ENCODE data around the gene DHPS. TPM values are rescaled to one million over a fixed set of nuclear protein-coding genes. Genes with fewer than 3 reads are reported as not detected.

Gene DHPS
- total and polyA plus RNA-seq, 2 of the 13 experiments (the other 11 are each of a cell fraction or from before 2014, with no cell fraction given), result 43.3 to 84.3 TPM

DNA sequence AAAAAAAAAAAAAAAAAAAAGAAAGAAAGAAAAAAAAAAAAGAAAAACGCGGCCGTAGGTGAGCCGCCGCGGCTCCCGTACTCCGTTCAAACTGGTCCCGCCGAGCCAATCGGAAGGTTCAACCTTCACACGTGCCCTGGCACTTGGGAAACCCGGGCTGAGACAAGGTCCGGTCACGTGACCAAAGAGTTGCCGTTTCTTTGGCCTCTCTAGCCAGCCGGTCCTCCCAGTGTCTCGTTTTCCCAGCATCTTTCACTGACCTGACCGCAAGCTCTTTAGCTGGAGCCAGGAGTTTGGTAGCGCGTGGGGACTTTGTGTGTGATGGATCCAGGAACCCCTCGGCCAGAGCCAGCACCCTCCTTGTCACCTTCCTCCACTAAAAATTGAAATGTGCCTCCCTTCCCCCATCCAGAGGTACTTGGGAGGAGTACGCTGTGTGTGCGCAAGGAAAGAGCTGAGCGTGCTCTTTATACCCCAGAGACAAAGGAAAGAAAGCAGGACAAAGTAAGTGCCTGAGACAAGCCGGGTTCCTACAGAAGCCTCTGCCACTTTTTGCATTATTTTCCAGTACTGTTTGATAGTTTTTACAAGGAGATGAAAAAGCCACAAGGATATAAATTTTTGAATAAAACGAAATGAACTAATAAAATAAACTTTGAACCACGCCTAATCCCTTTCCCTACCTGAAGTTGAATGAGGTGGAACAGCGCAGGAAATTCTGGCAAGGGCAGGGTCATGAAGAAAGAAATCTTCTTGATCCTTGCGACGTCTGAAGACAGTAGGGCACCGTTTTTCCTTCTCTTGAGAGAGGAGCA is 41.1 kb upstream of the DHPS start (continued):
- TF ChIP-seq, protein P1, sequence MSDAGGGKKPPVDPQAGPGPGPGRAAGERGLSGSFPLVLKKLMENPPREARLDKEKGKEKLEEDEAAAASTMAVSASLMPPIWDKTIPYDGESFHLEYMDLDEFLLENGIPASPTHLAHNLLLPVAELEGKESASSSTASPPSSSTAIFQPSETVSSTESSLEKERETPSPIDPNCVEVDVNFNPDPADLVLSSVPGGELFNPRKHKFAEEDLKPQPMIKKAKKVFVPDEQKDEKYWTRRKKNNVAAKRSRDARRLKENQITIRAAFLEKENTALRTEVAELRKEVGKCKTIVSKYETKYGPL (CRISPR knock-in tag; IDR thresholded peaks at IDR 0.05), result no peak
- TF ChIP-seq KLF15 (CRISPR knock-in tag; IDR thresholded peaks at IDR 0.05; ENCODE audit: borderline replicate concordance) (no peak), ZNF552 (CRISPR knock-in tag; IDR thresholded peaks at IDR 0.05; ENCODE audit: borderline replicate concordance) (0 out of 2 replicates have a peak, but pooled peaks have one; percentile 34), ZNF484 (CRISPR knock-in tag; IDR thresholded peaks at IDR 0.05; ENCODE audit: borderline replicate concordance, low read depth) (no peak), MED1 (CRISPR knock-in tag; IDR thresholded peaks at IDR 0.05) (peak; percentile 42), PAX8 (CRISPR knock-in tag; IDR thresholded peaks at IDR 0.05; ENCODE audit: borderline replicate concordance) (0 out of 2 replicates have a peak, but pooled peaks have one; percentile 61), NR2F1 (CRISPR knock-in tag; IDR thresholded peaks at IDR 0.05) (peak in 1 of 2 experiments; percentile 15; a peak in 1 of 4 replicates), ZNF256 (CRISPR knock-in tag; conservative IDR thresholded peaks at IDR 0.05) (peak; percentile 51; the same call in 1 of the 2 replicates), ZBTB42 (CRISPR knock-in tag; IDR thresholded peaks at IDR 0.05) (no peak), TCF7L2 (IDR thresholded peaks at IDR 0.05; ENCODE audit: low read depth, low read length) (no peak), ZNF343 (CRISPR knock-in tag; IDR thresholded peaks at IDR 0.05) (0 out of 2 replicates have a peak, but pooled peaks have one; percentile 18)
- TF ChIP-seq, protein P2, sequence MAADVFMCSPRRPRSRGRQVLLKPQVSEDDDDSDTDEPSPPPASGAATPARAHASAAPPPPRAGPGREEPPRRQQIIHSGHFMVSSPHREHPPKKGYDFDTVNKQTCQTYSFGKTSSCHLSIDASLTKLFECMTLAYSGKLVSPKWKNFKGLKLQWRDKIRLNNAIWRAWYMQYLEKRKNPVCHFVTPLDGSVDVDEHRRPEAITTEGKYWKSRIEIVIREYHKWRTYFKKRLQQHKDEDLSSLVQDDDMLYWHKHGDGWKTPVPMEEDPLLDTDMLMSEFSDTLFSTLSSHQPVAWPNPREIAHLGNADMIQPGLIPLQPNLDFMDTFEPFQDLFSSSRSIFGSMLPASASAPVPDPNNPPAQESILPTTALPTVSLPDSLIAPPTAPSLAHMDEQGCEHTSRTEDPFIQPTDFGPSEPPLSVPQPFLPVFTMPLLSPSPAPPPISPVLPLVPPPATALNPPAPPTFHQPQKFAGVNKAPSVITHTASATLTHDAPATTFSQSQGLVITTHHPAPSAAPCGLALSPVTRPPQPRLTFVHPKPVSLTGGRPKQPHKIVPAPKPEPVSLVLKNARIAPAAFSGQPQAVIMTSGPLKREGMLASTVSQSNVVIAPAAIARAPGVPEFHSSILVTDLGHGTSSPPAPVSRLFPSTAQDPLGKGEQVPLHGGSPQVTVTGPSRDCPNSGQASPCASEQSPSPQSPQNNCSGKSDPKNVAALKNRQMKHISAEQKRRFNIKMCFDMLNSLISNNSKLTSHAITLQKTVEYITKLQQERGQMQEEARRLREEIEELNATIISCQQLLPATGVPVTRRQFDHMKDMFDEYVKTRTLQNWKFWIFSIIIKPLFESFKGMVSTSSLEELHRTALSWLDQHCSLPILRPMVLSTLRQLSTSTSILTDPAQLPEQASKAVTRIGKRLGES (CRISPR knock-in tag; IDR thresholded peaks at IDR 0.05; ENCODE audit: borderline replicate concordance), result no peak
- TF ChIP-seq, protein P3, sequence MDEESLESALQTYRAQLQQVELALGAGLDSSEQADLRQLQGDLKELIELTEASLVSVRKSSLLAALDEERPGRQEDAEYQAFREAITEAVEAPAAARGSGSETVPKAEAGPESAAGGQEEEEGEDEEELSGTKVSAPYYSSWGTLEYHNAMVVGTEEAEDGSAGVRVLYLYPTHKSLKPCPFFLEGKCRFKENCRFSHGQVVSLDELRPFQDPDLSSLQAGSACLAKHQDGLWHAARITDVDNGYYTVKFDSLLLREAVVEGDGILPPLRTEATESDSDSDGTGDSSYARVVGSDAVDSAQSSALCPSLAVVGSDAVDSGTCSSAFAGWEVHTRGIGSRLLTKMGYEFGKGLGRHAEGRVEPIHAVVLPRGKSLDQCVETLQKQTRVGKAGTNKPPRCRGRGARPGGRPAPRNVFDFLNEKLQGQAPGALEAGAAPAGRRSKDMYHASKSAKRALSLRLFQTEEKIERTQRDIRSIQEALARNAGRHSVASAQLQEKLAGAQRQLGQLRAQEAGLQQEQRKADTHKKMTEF (CRISPR knock-in tag; IDR thresholded peaks at IDR 0.05), result peak; percentile 57; the same call in 1 of the 2 replicates
- TF ChIP-seq, protein P4, sequence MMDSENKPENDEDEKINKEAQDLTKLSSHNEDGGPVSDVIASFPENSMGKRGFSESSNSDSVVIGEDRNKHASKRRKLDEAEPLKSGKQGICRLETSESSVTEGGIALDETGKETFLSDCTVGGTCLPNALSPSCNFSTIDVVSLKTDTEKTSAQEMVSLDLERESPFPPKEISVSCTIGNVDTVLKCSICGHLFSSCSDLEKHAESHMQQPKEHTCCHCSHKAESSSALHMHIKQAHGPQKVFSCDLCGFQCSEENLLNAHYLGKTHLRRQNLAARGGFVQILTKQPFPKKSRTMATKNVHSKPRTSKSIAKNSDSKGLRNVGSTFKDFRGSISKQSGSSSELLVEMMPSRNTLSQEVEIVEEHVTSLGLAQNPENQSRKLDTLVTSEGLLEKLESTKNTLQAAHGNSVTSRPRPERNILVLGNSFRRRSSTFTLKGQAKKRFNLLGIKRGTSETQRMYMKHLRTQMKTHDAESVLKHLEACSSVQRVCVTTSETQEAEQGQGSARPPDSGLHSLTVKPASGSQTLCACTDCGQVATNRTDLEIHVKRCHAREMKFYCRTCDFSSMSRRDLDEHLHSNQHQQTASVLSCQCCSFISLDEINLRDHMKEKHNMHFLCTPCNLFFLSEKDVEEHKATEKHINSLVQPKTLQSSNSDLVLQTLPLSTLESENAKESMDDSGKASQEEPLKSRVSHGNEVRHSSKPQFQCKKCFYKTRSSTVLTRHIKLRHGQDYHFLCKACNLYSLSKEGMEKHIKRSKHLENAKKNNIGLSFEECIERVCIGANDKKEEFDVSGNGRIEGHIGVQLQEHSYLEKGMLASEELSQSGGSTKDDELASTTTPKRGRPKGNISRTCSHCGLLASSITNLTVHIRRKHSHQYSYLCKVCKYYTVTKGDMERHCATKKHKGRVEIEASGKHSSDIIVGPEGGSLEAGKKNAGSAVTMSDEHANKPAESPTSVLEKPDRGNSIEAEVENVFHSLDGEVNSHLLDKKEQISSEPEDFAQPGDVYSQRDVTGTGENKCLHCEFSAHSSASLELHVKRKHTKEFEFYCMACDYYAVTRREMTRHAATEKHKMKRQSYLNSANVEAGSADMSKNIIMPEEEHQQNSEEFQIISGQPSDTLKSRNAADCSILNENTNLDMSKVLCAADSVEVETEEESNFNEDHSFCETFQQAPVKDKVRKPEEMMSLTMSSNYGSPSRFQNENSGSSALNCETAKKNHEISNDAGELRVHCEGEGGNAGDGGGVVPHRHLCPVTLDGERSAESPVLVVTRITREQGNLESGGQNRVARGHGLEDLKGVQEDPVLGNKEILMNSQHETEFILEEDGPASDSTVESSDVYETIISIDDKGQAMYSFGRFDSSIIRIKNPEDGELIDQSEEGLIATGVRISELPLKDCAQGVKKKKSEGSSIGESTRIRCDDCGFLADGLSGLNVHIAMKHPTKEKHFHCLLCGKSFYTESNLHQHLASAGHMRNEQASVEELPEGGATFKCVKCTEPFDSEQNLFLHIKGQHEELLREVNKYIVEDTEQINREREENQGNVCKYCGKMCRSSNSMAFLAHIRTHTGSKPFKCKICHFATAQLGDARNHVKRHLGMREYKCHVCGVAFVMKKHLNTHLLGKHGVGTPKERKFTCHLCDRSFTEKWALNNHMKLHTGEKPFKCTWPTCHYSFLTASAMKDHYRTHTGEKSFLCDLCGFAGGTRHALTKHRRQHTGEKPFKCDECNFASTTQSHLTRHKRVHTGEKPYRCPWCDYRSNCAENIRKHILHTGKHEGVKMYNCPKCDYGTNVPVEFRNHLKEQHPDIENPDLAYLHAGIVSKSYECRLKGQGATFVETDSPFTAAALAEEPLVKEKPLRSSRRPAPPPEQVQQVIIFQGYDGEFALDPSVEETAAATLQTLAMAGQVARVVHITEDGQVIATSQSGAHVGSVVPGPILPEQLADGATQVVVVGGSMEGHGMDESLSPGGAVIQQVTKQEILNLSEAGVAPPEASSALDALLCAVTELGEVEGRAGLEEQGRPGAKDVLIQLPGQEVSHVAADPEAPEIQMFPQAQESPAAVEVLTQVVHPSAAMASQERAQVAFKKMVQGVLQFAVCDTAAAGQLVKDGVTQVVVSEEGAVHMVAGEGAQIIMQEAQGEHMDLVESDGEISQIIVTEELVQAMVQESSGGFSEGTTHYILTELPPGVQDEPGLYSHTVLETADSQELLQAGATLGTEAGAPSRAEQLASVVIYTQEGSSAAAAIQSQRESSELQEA (CRISPR knock-in tag; IDR thresholded peaks at IDR 0.05; ENCODE audit: not compliant biosample characterization), result no peak
